Rectal smooth muscle tissue (tissue), 1 donor: Measurements from ENCODE around the gene MTHFSD.
A peak's percentile ranks its signal among the peaks of the same experiment; 100 is the strongest.

ENCODE experiments used
- H3K27ac ChIP-seq: one replicate; pipeline ENCODE4 v1.7.0; 2013; ENCODE audit warnings: low read depth, low read length, inconsistent platforms
- H3K27me3 ChIP-seq: one replicate; pipeline ENCODE4 v1.7.0; 2013; ENCODE audit warnings: low read length; ENCODE audit not compliant: control insufficient read depth, insufficient read depth
- H3K36me3 ChIP-seq: one replicate; pipeline ENCODE4 v1.7.0; 2013; ENCODE audit warnings: low read length; ENCODE audit not compliant: control insufficient read depth, insufficient read depth
- H3K4me1 ChIP-seq: one replicate; pipeline ENCODE4 v1.7.0; 2013; ENCODE audit warnings: low read length; ENCODE audit not compliant: control insufficient read depth, insufficient read depth
- H3K4me3 ChIP-seq: one replicate; pipeline ENCODE4 v1.7.0; 2013; ENCODE audit warnings: low read length
- H3K9ac ChIP-seq: one replicate; pipeline ENCODE4 v1.7.0; 2013; ENCODE audit warnings: low read length

Gene MTHFSD

GRCh38 chr16:86515413-86515776 lies 39.6 kb downstream of the MTHFSD start:
- Histone ChIP-seq H3K27me3 (peaks cover 5% of the 10 kb centered on the region), H3K9ac (peak overlapping the region; percentile 60), H3K36me3 (peaks cover 6% of the 10 kb centered on the region), H3K4me1 (peaks cover 14% of the 10 kb centered on the region), H3K27ac (peak overlapping the region; percentile 95), H3K4me3 (peak overlapping the region; percentile 80)

- Histone ChIP-seq H3K27me3 (peaks cover 5% of the 10 kb centered on the region), H3K9ac (peak overlapping the region; percentile 60), H3K4me3 (peak overlapping the region; percentile 80), H3K4me1 (peaks cover 11% of the 10 kb centered on the region), H3K27ac (peak overlapping the region; percentile 95), H3K36me3 (peaks cover 6% of the 10 kb centered on the region)
Measured at GRCh38 chr16:86514481-86515376, 40.3 kb downstream of the MTHFSD start.

GRCh38 chr16:86513471-86514277 lies 41.4 kb downstream of the MTHFSD start:
- peaks cover 8% of the 10 kb centered on the region for H3K4me1 ChIP-seq
- peaks cover 5% of the 10 kb centered on the region for H3K27me3 ChIP-seq
- H3K9ac ChIP-seq, result peak overlapping the region; percentile 61
- H3K27ac ChIP-seq, result peak overlapping the region; percentile 95
- H3K4me3 ChIP-seq, result peak overlapping the region; percentile 80
- peaks cover 6% of the 10 kb centered on the region for H3K36me3 ChIP-seq

- Histone ChIP-seq H3K27ac (peak overlapping the region; percentile 95), H3K4me3 (peak overlapping the region; percentile 80), H3K9ac (peak overlapping the region; percentile 38), H3K4me1 (peaks cover 6% of the 10 kb centered on the region), H3K27me3 (peaks cover 5% of the 10 kb centered on the region), H3K36me3 (peaks cover 6% of the 10 kb centered on the region)
Measured at GRCh38 chr16:86512860-86513470, 42.1 kb downstream of the MTHFSD start.

GRCh38 chr16:86512301-86512859 lies 42.7 kb downstream of the MTHFSD start:
- Histone ChIP-seq H3K27ac (peak overlapping the region; percentile 95), H3K36me3 (peaks cover 6% of the 10 kb centered on the region), H3K9ac (peak overlapping the region; percentile 98), H3K4me3 (peak overlapping the region; percentile 80), H3K27me3 (peaks cover 11% of the 10 kb centered on the region), H3K4me1 (peaks cover 1% of the 10 kb centered on the region)

- Histone ChIP-seq H3K36me3 (peaks cover 6% of the 10 kb centered on the region), H3K27me3 (peaks cover 11% of the 10 kb centered on the region), H3K4me1 (no peaks in the 10 kb centered on the region), H3K27ac (peak overlapping the region; percentile 95), H3K9ac (peak overlapping the region; percentile 98), H3K4me3 (peak overlapping the region; percentile 80)
Measured at GRCh38 chr16:86511317-86512161, 43.5 kb downstream of the MTHFSD start.

GRCh38 chr16:86510465-86511261 lies 44.4 kb downstream of the MTHFSD start, which contains the start of gene FOXF1:
TSS of gene FOXF1 (plus strand) at chr16:86510527. CDS start at chr16:86510570, 43 bp downstream.
- peak within 1 kb of the TSS; percentile 99 for H3K27ac ChIP-seq
- H3K9ac ChIP-seq, result peak within 1 kb of the TSS; percentile 98
- no peaks in the 10 kb centered on the region for H3K4me1 ChIP-seq
- peaks cover 11% of the 10 kb centered on the region for H3K27me3 ChIP-seq
- H3K36me3 ChIP-seq, result peaks cover 6% of the 10 kb centered on the region
- H3K4me3 ChIP-seq, result peak within 1 kb of the TSS; percentile 80

GRCh38 chr16:86509759-86510464 lies 45.1 kb downstream of the MTHFSD start:
- peaks cover 11% of the 10 kb centered on the region for H3K27me3 ChIP-seq
- peak overlapping the region; percentile 36 for H3K9ac ChIP-seq
- peak overlapping the region; percentile 99 for H3K27ac ChIP-seq
- peak overlapping the region; percentile 66 for H3K4me3 ChIP-seq
- no peaks in the 10 kb centered on the region for H3K4me1 ChIP-seq
- peaks cover 3% of the 10 kb centered on the region for H3K36me3 ChIP-seq

GRCh38 chr16:86508947-86509758 lies 45.9 kb downstream of the MTHFSD start:
- Histone ChIP-seq H3K27me3 (peaks cover 11% of the 10 kb centered on the region), H3K4me3 (peak overlapping the region; percentile 66), H3K4me1 (no peaks in the 10 kb centered on the region), H3K27ac (peak overlapping the region; percentile 99), H3K36me3 (peaks cover 3% of the 10 kb centered on the region), H3K9ac (peak overlapping the region; percentile 64)
